NCI-H1048 (cell line): Measurements from ENCODE around the gene ZNF14.
"Not testable (repeated sequence)": the region's sequence is repeated elsewhere in the genome, so short reads cannot be mapped to it uniquely, and the experiment has no call there.

Experiments
- DNase-seq: peaks from one replicate; lab custom pipeline; 2025; lab: John Stamatoyannopoulos, UW

The ZNF14 gene

GRCh38 chr19:19687090-19687489, 45.8 kb downstream of the ZNF14 start:
- DNase-seq, result no peak

GRCh38 chr19:19686580-19686979, 46.3 kb downstream of the ZNF14 start:
- no peak for DNase-seq

- DNase-seq, result not testable (repeated sequence)
Measured at GRCh38 chr19:19686119-19686518, 46.8 kb downstream of the ZNF14 start.

GRCh38 chr19:19679176-19680073, 53.5 kb downstream of the ZNF14 start:
- DNase-seq, result no peak

DNA sequence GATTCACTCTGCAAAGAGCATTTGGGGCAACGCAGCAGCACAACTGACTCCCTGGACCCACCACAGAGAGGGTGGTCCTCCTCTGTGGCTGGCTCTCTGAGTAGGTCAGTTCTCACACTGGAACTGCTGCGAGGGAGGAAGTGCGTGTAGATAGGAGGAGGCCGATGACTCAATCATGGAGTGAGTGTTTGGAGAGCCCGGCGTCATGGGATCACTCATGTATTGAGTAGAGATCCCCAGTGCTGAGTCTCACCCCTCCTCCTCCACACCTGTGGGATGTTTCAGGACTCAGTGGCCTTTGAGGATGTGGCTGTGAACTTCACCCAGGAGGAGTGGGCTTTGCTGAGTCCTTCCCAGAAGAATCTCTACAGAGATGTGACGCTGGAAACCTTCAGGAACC, 55.3 kb downstream of the ZNF14 start:
- DNase-seq, result no peak

- no peak for DNase-seq
Measured at GRCh38 chr19:19674315-19674714, 58.6 kb downstream of the ZNF14 start.

DNA sequence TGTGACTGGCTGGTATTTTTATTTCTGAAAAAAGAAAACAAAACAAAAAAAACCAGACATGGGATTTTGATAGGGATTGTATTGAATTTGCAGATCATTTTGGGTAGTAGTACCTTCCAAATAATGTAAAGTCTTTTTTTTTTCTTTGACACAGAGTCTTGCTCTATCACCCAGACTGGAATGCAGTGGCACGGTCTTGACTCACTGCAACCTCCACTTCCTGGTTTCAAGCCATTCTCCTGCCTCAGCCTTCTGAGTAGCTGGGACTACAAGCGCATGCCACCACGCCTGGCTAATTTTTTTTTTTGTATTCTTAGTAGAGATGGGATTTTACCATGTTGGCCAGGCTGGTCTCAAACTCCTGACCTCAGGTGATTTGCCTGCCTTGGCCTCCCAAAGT, 60.1 kb downstream of the ZNF14 start:
- no peak for DNase-seq

GRCh38 chr19:19670070-19670551, 62.8 kb downstream of the ZNF14 start:
- no peak for DNase-seq

GRCh38 chr19:19668230-19669012, 64.5 kb downstream of the ZNF14 start, which contains the start of gene ZNF101:
TSS of gene ZNF101 (plus strand) at chr19:19668839. CDS start at chr19:19668964, 125 bp downstream.
- DNase-seq, result peak; percentile 96

DNA sequence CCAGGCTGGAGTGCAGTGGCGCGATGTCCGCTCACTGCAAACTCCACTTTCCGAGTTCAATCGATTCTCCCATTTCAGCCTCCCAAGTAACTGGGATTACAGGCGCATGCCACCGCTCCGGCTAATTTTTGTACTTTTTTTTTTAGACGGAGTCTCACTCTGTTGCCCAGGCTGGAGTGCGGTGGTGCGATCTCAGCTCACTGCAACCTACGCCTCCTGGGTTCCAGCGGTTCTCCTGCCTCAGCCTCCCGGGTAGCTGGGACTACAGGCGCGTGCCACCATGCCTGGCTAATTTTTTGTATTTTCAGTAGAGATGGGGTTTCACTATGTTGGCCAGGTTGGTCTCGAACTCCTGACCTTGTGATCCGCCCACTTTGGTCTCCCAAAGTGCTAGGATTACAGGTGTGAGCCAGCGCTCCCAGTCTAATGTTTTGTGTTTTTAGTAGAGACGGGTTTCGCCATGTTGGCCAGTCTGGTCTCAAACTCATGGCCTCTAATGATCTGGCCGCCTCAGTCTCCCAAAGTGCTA, 67.4 kb downstream of the ZNF14 start:
- not testable (repeated sequence) for DNase-seq

DNA sequence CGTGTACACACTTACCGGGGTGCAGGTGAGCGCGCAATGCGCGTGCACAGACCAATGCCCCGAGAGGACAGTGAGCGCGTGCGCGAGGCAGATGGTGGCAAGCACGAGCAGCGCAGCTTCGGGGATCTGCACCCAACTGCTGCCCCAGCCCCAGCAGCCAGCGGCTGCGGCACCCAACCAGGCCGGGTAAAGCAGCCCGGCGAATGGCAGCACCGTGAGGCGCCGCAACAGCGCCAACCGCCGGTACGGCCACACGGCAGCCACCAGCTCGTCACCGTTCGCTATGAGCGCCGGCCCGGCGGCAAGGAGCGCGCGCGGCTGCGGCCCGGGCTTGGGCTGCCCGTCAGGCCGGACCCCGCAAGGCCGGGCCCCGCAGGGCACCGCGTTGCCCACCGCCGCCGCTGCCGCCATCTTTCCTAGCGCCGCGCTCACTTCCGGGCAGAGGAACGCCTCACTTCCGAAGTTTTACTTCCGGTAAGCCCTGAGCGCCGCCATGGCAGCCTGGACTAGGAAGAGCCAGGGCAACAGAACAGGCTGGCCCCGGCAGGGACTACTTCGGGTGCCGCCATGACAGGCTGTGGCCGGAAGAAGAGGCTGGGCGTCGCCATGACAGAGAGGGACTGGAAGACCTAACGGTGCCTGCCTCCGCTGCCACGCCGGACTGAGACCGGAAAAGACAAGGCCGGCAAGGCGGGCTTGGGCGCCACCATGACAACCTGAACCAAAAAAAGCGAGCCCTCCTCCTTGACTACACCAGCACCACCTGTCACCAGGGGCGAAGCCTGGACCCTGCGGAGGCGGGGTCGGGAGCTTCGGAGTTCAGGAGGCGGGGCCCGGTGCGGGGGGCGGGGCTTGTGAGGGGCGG, 69.4 kb downstream of the ZNF14 start, which contains the start of gene ATP13A1:
ATP13A1 (minus strand) TSS at position 421 of the 865 bp plus-strand sequence; CDS start at position 411, 10 bp downstream.
- DNase-seq, result peak; percentile 95

DNA sequence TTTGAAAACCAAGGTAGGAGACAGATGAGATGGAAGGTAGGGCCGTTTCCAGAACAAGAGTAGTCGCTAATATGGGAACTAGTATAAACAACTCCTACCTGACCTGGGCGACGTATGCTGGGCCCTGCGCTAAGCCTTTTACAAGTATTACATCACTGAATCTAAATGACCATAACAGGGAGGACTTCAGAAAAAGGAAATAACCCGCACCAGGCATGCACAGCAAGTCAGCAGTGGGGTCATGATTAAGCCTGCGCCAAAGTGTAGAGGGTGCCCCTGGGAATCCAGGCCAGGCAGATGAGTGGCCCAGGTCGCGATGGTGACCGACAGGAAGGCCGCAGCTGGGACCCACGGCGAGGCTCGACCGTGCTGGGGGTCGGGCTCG, 70.0 kb downstream of the ZNF14 start:
- DNase-seq, result no peak

DNA sequence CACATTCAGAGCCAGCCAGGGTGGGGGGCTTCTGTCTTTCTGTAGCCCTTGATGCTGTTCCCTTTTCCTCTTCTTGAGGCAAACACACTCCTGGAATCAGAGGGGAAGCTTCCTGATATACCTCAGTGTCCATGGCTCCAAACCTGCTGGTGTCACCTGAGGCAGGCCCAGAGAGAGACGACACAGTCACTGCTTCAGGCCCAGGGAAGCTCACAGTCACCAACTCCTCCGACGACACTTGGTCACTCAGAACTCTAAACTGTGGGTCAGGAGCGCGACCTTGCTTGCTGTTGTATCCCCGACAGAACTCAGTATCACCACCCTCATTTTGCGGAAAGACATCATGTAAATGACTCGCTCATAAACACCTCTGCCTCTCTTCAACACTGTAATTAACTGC, 70.6 kb downstream of the ZNF14 start:
- DNase-seq, result no peak

DNA sequence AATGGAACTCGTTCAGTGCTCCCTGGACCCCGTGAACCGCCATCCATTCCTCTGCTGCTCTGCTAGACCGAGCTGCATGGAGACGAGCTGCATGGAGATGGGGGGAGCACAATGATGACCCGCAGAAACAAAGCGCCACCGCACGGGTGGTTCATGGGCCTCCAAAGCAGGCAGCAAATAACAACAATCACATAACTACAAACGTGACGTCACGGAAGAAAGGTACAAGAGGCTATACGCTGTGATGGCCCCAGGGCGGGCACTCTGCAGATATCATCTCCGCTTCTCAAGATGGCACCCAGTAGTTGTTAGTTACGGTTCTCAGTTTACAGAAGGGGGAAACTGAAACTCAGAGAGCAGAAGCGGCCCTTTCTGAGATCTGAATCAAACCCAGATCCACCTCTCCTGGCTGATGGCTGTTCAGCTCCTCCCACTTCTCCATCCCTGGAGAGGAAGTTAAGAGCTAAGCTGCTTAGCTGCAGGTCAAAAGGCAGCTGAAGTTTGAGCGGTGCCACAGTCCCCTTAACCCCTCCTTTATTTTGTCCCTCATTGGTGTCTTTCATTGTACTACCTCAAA, 71.1 kb downstream of the ZNF14 start:
- DNase-seq, result no peak

- no peak for DNase-seq
Measured at GRCh38 chr19:19661141-19661674, 71.7 kb downstream of the ZNF14 start.
